Hematopoietic multipotent progenitor cell treated with erythropoietin and hydrocortisone succinate and interleukin-3 and kit ligand, for 8 days (in vitro differentiated cells): ENCODE results near the gene ABCD1.
"Not testable (repeated sequence)": the region's sequence is repeated elsewhere in the genome, so short reads cannot be mapped to it uniquely, and the experiment has no call there.

ENCODE experiments used
- DNase-seq: peaks from one replicate; pipeline ENCODE4 v3.0.0-alpha.2; 2015

The ABCD1 gene

DNA sequence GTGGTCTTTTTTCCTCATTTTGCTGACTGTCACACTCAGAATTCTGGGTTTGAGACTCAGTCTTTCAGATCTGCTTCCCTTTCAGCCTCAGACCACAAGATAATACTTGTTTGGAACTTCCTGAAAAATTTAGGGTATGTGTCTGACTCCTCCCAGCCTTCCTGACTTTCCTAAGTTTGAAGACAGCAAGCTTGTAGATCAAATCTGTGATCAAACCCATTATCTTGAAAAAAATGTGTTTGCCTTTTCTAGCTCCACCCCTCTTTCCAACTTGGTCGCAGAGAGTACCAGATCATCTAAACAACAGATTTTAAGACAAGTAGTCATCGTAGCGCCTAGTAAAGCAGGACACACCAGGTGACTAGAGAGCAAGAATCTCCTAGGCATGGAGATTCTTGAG lies 10.4 kb upstream of the ABCD1 start:
- no peak for DNase-seq

DNA sequence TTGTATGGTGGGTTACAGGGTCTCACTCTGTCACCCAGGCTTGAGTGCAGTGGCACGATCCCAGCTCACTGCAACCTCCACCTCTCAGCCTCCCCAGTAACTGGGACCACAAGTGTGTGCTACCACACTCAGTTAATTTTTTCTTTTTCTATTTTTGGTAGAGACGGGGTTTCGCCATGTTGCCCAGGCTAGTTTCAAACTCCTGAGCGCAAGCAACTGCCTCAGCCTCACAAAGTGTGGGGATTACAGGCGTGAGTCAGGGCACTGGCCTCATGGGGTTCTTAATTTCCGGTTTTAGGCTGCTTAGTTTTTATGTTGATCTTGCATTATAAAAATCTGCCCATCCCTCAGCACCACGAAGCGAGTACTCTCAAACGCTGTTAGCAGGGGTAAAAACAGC lies 7.2 kb upstream of the ABCD1 start:
- DNase-seq = no peak

DNA sequence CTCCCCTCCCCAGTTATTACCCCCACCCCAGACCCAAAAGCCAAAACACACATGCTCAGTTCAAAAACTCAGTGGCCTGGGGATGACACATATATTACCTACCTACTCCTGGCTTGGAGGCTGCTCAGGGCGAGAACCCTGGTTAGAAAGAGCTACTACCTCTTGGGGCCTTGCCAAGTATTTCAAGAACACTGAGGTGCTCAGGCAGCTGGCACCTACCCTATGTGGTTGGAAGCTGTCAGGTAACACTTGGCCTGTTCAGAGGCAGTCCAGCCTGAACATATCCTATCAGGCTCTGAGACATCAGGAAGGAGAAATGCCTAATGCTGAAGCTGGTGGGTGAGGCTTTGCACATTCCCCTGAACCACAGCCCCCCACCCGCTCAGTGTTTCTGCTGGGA lies 5.4 kb upstream of the ABCD1 start:
- no peak for DNase-seq

DNA sequence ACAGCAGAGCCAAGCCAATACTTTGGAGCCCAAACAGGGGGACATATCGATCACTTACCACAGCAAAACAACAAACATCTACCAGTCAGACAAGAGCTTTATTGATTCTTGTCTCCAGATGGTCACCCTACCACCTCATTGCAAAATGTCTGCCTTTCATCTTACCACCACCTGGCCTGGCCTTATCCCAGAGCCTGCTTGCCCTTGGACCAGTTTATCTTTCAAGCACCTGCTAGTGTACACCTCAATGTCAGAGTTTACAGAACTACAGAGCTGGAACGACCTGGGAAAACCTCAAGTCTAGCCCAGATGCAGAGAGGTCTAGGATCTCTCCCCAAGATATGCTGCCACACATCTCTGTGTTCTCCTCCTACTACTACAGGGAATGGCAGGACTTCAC lies 5.0 kb upstream of the ABCD1 start:
- no peak for DNase-seq

DNA sequence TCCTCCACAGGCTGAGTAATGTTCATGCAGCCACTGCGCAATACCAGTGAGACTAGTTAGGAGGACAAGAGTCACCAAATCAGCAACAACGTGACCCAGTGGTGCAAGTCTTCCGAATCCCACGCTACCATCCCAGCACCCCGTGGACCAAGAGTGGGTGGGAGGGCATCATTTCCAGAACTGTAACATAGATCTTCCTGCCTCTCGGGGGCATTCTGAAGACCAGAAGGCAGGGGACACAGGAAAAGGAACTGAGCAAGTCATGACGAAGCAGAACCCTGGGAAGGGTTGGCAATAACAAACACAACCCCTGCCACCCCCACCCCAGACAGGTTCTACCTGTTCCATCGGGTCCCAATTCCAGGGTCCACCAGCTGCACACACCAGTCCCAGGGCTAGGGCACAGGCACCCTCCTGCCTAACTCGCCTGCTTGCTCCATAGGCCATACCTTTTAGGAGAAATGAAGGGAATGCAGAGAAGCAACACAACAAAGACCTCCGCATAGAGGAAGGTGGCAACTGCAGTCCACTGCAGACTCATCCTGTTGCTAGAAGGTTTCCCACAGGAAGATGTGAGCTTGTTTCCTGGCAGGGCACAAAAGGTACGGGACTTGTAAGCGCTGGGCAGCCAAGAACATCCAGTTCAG lies 1.8 kb upstream of the ABCD1 start:
- peak; percentile 5 for DNase-seq

DNA sequence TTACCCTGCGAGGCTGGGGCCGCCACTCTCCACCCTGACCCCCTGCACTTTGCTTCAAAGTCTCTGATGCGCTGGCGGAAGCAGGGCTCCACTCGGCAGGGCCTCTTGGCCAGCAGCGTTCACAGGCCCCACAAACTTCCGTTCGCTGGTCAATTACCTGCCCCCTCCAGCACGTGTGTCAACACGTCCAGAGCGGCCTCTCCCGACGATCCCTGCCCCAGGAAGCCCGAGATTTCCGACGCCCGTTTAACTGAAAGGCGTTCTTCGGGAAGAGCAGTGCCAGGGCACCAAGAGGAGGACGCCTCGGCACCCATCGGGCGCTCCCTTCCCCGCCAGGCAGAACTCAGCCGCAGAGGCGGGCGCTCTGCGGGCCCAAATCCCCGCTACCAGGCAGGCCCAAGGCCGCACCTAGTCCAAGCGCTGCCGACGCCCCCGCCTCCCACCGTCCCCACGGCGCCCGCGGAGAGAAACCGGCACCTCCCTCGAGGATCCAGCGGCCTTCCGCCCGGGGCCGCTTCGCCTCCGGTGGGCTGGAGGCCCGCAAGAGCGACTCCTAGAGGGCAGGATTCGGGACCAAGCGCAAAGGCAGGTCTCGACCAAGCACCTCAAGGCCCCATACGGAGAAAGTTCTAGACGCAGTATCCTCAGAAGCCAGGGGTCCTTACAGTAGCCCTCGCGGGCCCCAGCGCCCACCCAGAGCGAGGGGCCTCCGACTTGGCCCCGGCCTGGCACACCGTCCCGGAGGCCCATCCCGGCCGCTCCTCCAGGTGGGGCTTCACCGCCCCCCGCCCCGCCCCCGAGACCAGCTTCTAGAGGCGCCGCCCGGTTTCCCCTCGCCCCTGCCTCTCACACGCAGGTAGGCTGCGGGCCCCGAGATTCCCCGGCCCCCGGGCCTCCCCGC lies 1.1 kb upstream of the ABCD1 start:
- DNase-seq = peak; percentile 54

DNA sequence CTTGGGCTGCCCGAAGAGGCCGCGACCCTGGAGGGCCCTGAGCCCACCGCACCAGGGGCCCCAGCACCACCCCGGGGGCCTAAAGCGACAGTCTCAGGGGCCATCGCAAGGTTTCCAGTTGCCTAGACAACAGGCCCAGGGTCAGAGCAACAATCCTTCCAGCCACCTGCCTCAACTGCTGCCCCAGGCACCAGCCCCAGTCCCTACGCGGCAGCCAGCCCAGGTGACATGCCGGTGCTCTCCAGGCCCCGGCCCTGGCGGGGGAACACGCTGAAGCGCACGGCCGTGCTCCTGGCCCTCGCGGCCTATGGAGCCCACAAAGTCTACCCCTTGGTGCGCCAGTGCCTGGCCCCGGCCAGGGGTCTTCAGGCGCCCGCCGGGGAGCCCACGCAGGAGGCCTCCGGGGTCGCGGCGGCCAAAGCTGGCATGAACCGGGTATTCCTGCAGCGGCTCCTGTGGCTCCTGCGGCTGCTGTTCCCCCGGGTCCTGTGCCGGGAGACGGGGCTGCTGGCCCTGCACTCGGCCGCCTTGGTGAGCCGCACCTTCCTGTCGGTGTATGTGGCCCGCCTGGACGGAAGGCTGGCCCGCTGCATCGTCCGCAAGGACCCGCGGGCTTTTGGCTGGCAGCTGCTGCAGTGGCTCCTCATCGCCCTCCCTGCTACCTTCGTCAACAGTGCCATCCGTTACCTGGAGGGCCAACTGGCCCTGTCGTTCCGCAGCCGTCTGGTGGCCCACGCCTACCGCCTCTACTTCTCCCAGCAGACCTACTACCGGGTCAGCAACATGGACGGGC lies 579 bp downstream of the ABCD1 start:
- DNase-seq = no peak

DNA sequence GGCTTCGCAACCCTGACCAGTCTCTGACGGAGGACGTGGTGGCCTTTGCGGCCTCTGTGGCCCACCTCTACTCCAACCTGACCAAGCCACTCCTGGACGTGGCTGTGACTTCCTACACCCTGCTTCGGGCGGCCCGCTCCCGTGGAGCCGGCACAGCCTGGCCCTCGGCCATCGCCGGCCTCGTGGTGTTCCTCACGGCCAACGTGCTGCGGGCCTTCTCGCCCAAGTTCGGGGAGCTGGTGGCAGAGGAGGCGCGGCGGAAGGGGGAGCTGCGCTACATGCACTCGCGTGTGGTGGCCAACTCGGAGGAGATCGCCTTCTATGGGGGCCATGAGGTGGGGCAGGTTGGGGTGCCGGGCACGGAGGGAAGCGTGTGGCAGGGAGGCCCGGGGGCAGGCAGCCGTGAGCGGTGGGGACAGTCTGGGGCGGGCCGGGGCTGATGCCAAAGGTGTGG lies 1.2 kb downstream of the ABCD1 start:
- no peak for DNase-seq

DNA sequence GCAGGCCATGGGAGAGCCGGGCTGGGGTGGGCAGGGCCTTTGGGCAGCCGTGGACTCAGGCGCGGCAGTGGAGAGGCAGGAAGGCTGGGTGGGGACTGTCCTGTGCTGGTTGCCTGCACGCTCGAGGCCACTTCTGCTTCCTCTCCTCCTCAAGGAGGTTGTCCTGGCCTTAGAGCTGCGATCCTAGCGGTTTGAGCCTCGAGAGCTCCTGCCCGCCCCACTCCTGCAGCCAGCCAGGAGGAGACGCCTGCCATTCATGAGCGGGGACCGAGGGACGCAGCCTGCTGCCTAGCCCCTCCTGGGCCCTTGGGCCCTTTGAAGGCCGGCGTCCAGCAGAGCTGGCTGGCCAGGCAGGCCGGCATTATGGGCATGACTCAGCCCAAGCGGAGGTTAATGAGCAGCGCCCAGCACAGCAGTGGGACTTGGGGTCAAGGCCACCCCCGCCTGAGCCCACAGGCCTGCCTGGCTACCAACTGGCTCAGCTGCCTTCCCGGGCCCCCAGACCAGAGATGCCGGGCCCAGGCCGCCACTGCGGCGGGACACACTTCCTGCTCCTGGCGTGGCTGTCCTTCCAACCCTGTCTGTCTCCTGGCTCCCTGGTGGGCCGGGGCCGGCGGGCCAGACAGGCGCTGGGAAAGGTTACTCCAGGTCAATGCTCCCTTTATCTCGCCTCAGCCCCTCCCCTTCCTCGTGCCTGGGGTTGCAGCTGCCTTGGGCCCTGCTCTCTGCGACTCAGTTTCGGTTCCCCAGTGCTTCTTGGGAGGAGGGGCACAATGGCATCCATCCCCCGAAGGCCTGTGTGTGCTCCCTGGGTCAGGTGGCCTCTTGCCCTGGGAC lies 1.8 kb downstream of the ABCD1 start:
- peak; percentile 47 for DNase-seq

DNA sequence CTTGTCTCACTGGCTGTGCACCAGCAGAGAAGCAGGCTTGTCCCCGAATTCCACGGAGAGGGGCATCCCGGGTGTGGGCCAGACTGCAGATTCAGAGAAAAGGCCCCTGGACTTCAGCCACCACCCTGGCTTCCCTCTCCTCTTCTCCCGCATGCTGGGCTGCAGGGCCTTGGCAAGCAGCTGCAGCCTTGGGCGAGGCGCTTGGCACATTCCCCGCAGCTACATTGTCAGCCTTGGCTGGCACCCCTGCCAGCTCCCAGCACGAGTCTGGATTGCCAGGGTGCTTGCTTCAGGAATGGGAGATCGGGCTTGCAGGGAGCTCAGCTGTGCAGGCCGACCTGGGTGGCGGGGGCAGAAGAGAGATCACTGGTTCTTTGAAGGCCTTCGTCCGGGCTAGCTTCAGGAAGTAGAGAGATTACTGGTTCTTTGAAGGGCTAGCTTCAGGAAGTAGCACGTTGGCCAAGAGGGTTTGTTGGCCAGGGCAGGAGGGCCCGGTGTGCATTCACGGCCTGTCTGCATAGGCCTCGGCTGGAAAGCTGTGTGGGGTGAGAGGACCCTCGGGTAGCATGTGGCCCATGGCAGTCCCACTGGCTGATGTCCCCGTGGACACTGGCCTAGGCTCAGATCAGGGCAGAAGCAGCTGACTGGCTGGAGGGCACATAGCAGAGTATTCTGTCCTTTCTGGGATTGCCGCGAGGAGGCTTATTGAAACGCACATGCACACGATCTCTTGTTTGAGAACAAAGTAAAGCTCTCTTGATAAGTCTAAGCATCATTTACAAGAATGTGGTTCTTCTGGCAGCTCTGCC lies 2.7 kb downstream of the ABCD1 start:
- DNase-seq = no peak

DNA sequence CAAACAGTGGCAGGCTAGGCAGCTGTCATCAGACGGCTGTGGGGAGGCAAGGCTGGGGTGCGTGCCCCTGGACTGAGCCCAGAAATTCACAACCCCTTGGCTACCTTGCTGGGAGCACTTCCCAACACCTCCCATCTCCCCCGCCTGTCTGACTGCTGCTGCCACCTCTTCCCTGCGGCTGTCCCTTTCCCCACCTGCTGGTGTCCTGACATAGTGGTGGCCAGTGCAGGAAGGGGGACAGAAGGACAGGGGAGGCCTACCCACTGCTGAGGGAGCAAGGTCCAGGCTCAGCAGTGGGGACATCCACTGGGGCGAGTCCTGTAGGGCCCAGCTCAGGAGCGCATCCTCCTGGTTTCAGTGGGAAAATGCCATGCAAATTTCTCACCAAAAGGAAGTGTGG lies 3.4 kb downstream of the ABCD1 start:
- no peak for DNase-seq

DNA sequence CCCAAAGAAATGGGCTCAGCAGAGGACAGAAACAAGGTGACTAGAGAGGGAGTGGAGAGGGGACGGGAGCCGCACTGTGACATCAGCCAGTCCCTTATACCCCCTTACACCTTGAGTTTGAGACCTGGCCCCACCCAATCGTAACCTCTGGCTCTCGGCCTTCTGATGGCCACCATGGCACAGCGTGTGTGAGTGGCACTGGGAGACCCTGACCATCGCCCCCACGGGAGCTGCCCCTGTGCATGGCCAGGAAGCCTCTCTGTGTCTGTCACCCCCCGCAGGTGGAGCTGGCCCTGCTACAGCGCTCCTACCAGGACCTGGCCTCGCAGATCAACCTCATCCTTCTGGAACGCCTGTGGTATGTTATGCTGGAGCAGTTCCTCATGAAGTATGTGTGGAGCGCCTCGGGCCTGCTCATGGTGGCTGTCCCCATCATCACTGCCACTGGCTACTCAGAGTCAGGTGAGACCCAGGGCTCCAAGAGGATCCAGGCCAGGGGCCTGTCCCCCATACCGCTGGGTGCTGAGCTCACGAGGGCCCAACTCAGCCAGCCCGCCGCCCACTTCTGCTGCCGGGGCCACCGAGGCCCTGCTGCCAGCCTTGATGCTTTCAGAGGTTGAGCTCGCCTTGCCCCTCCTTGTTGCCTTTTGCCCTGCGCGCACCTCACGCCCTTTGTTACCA lies 4.4 kb downstream of the ABCD1 start:
- no peak for DNase-seq

DNA sequence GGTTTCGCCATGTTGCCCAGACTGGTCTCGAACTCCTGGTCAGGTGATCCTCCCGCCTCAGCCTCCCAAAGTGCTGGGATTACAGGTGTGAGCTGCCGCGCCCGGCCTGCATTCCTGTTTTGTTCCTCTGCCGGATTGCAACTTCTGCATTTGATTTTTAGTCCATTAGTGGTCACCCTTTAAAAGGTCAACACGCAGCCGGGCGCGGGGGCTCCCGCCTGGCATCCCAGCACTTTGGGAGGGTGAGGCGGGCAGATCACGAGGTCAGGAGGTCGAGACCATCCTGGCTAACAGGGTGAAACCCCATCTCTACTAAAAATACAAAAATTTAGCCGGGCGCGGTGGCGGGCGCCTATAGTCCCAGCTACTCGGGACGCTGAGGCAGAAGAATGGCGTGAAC lies 5.5 kb downstream of the ABCD1 start:
- not testable (repeated sequence) for DNase-seq

DNA sequence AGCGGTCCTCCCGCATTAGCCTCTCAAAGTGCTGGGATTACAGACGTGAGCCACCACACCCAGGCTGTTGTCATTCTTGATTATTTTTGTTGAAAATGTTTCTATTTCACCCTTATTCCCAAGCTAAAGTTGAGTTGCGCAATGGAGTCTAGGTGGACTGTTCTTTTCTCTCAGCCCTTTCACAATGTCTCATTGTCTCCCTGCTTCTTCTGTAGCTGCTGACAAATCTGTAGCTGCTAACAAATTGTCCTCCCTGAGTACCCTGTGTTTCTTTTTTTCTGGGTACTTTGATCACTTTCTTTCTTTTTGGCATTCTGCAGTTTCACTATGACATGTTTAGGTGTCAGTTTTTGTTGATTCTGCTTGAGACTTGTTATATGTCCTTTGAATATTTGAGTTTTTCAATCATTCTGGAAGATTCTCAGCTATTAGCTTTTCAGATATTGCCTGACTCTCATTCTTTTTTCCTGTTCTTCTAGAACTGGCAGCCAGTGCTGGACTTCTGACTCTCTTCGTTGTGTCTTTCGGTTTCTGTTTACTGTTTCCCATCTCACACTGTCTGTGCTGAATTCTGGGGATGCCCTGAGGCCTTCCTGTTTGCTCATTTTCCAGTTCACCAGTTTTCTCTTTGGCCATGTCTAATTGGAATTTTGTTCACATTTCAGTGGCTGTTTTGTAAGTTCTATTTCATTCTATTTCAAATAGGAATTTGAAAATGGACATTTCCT lies 6.6 kb downstream of the ABCD1 start:
- no peak for DNase-seq

DNA sequence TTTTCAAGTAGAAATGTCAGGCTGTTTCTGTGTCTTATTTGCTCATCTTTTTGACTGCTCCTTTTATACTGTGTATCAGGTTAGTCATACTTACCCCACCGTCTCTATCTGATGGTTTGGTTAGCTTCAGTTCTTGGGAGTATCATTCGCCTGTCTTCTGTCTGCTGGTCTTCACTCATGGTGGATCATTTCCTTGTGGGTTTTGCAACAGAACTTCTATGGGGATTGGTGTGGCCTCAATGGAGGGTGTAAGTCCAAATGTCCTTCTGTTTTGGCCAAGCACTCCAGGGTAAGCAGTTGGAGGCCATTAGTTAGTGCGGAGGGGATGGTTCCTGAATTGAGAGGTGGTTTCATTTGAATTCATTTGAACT lies 7.2 kb downstream of the ABCD1 start:
- DNase-seq = no peak

DNA sequence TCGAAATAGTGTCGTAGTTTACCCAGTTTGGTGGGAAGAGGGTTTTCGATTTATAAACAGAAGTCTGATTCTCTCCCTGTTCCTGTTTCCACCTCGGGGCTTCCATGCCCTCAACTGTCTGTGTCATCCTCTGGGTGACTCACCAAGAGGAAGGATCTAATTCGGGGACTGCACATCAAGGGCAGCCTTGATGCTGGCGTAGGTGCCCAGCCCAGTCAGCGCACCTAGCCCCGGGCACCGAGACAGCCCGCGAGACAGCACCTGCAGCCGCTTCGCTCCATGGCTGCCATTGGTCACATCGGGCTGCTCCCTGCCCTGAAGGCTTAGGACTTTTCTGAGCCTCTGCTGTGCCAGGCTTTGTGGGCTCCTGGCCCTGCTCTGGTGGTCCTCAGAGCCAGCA lies 7.7 kb downstream of the ABCD1 start:
- no peak for DNase-seq

DNA sequence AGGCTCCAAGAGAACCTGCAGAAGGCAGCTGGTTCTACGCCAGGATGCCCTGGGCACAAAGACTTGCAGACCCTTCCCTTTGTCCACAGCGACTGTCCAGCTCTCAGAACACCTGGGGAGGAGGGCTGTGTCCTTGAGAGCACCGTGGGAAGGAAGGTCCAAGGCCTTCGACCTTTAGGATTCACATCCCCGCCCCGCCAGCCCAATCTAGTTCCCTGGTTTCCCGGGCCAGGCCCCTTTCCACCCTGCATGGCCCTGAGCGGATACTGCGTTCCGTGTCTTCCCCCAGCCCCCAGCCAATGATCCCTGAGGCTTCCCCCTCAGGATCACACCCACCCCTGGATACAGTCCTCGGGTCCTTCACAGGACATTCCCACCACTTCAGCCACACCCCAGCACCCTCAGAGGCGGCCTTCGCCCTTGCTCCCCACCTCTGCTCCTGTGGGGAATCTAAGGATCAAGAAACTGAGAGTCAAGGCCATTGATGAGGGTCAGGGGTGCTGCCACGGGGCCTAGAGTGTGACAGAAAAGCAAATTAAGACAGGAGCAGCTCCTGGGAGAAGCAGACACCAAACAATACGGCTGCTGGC lies 9.1 kb downstream of the ABCD1 start:
- DNase-seq = no peak

DNA sequence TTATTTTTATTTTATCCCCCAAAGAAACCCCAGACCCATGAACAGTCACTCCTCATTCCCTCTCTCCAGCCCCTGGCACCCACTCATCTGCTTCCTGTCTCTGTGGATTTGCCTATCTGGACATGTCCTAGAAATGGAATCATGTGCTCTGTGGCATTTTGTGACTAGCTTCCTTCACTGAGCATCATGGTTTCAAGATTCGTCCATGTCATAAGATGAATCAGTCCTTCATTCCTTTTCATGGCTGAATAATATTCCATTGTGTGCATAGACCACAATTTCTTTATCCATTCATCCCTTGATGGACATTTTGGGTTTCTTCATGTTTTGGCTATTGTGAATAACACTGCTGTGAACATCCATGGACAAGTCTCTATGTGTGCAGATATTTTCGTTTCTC lies 10.2 kb downstream of the ABCD1 start:
- no peak for DNase-seq

DNA sequence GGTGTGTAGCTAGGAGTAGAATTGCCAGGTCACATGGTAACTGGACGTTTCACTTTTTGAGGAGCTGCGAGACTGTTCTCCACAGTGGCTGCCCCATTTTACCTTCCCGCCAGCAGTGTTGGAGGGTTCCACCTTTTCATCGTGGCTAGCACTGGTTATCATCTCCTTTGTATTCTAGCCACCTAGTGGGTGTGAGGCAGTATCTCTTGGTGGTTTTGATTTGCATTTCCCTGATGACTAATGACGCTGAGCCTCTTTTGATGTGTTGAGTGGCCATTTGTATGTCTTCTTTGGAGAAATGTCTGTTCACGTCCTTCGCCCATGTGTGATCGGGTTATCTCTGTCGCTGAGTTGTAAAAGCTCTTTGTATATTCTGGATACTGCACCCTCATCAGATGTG lies 10.6 kb downstream of the ABCD1 start:
- DNase-seq = no peak
